Endothelial cell of umbilical vein (primary cell): Measurements from ENCODE around the gene CLDN14. TPM values are rescaled to one million over a fixed set of nuclear protein-coding genes. Genes with fewer than 3 reads are reported as not detected.

Source experiments
- BruUV-seq: library from RNA; stranded (reverse); fragments of 400-500 nt; replicated peaks from 2 replicates; lab custom pipeline; 2021; lab: Mats Ljungman, UMichigan
- CTCF ChIA-PET: fragments of 300-600, 350-600 bp; sonication (Branson Sonifier 250); formaldehyde crosslinking; loops from one replicate; lab custom pipeline; 2021; ENCODE audit warnings: antibody characterized with exemption, inconsistent platforms; lab: Charles Lee
- POLR2A ChIA-PET: fragments of 300-600, 350-600 bp; sonication (Branson Sonifier 250); formaldehyde crosslinking; loops from one replicate; lab custom pipeline; 2021; ENCODE audit warnings: antibody characterized with exemption, inconsistent platforms; lab: Charles Lee
- DNase-seq: peaks from one replicate; pipeline ENCODE4 v3.0.0-alpha.2; 2011; ENCODE audit warnings: low read depth, low spot score
- FAIRE-seq: peaks from 2 replicates; lab custom pipeline; 2011; peaks lifted over from hg19 to GRCh38; lab: Jason Lieb, UNC
- H2AFZ ChIP-seq: 2 replicates; pipeline ENCODE4 v1.6.0; 2012; ENCODE audit warnings: low read depth, low read length, control low read depth, inconsistent platforms
- H3K27ac ChIP-seq: 2 replicates; pipeline ENCODE4 v1.5.1; 2011; ENCODE audit warnings: low read depth, mild to moderate bottlenecking, control low read depth, low read length, moderate library complexity; ENCODE audit not compliant: insufficient read depth
- H3K27me3 ChIP-seq, 2 experiments: 2 replicates each; pipeline versions ENCODE4 v1.6.0 to v1.6.1; 2011; ENCODE audit warnings: low read length in 2 of 2, mixed read lengths in 1 of 2; ENCODE audit not compliant: control insufficient read depth in 2 of 2, insufficient read depth in 2 of 2
- H3K36me3 ChIP-seq, 2 experiments: 2 replicates in 1 of 2; 3 replicates in 1 of 2; pipeline ENCODE4 v1.5.1; 2011; ENCODE audit warnings: low read length in 2 of 2, mild to moderate bottlenecking in 1 of 2, moderate library complexity in 1 of 2; ENCODE audit not compliant: control insufficient read depth in 2 of 2, insufficient read depth in 2 of 2; ENCODE audit errors: extremely low read depth in 1 of 2
- H3K4me1 ChIP-seq: 3 replicates; pipeline ENCODE4 v1.5.1; 2011; ENCODE audit warnings: mild to moderate bottlenecking, low read length; ENCODE audit not compliant: control insufficient read depth, insufficient read depth; ENCODE audit errors: extremely low read depth
- H3K4me2 ChIP-seq: 2 replicates; pipeline ENCODE4 v1.6.1; 2011; ENCODE audit warnings: low read length, control low read depth, mixed read lengths; ENCODE audit not compliant: insufficient read depth
- H3K4me3 ChIP-seq, 3 experiments: fragments of 200-600 bp in 1 of 3; sonication (generic), shearing (Covaris generic) in 1 of 3; replicated peaks in 1 of 3; 2 replicates each; pipeline ENCODE4 v1.5.1; 2011 to 2016; ENCODE audit warnings: control low read depth in 3 of 3, low read length in 3 of 3, mild to moderate bottlenecking in 2 of 3, inconsistent platforms in 1 of 3, low read depth in 1 of 3, moderate library complexity in 1 of 3; ENCODE audit not compliant: insufficient read depth in 1 of 3
- H3K79me2 ChIP-seq: 2 replicates; pipeline ENCODE4 v1.6.0; 2012; ENCODE audit warnings: low read length, inconsistent platforms; ENCODE audit not compliant: control insufficient read depth, insufficient read depth
- H3K9ac ChIP-seq: replicated peaks from 2 replicates; pipeline ENCODE3; 2011; ENCODE audit warnings: low read length, control low read depth; ENCODE audit not compliant: insufficient read depth; ENCODE audit errors: extremely low read depth
- H3K9me1 ChIP-seq: replicated peaks from 3 replicates; pipeline ENCODE4 v1.6.0; 2011; ENCODE audit warnings: mild to moderate bottlenecking, low read length; ENCODE audit not compliant: control insufficient read depth, insufficient read depth; ENCODE audit errors: extremely low read depth
- H3K9me3 ChIP-seq: replicated peaks from 2 replicates; pipeline ENCODE4 v1.5.1; 2012; ENCODE audit warnings: low read length, inconsistent platforms; ENCODE audit not compliant: control insufficient read depth, insufficient read depth
- H4K20me1 ChIP-seq: replicated peaks from 2 replicates; pipeline ENCODE3; 2011; ENCODE audit warnings: mild to moderate bottlenecking, low read length; ENCODE audit not compliant: control insufficient read depth, insufficient read depth; ENCODE audit errors: extremely low read depth
- EZH2 ChIP-seq: IDR thresholded peaks from 2 replicates; pipeline ENCODE4 v1.6.1; 2012; ENCODE audit warnings: borderline replicate concordance, low read depth, mild to moderate bottlenecking, moderate library complexity, low read length, inconsistent platforms; ENCODE audit not compliant: severe bottlenecking
- FOS ChIP-seq: IDR thresholded peaks from 2 replicates; pipeline ENCODE4 v1.6.1; 2011; ENCODE audit warnings: mild to moderate bottlenecking, low read length, moderate library complexity, borderline replicate concordance; ENCODE audit not compliant: insufficient read depth
- GATA2 ChIP-seq: IDR thresholded peaks from 2 replicates; pipeline ENCODE4 v1.7.0; 2011; ENCODE audit warnings: low read depth, mild to moderate bottlenecking, moderate library complexity, mixed read lengths, low read length; ENCODE audit not compliant: insufficient read length, insufficient read depth
- JUN ChIP-seq: IDR thresholded peaks from 2 replicates; pipeline ENCODE4 v1.6.1; 2011; ENCODE audit warnings: borderline replicate concordance, low read depth; ENCODE audit not compliant: insufficient read length, insufficient read depth
- MAX ChIP-seq: IDR thresholded peaks from 2 replicates; pipeline ENCODE4 v1.6.1; 2011; ENCODE audit not compliant: insufficient read depth, insufficient read length
- MYC ChIP-seq: IDR thresholded peaks from one replicate; pipeline ENCODE4 v1.6.1; 2011; ENCODE audit warnings: mild to moderate bottlenecking, low read depth, low read length
- POLR2A ChIP-seq: IDR thresholded peaks from 2 replicates; pipeline ENCODE4 v1.6.1; 2012; ENCODE audit warnings: low read depth, mild to moderate bottlenecking, control low read depth, low read length
- POLR2AphosphoS5 ChIP-seq: IDR thresholded peaks from 2 replicates; pipeline ENCODE4 v1.6.1; 2012; ENCODE audit warnings: low read depth, mild to moderate bottlenecking, control low read depth, low read length, moderate library complexity; ENCODE audit not compliant: insufficient read depth
- dilution Hi-C: fragments of 300-500 bp; cut with MboI; formaldehyde crosslinking; loops from one replicate; pipeline ENCODE4 v1.15.0; 2019; ENCODE audit warnings: low sequenced_read_pairs; ENCODE audit not compliant: extremely low pct_ligation_motif_present
- intact Hi-C: fragments of 100-400 bp; cut with micrococcal nuclease; formaldehyde crosslinking; loops from one replicate; pipeline ENCODE4 v1.10.0; 2022
- polyA plus RNA-seq, 4 experiments: library from polyadenylated mRNA; depleted of rRNA in 3 of 4; stranded (reverse) in 3 of 4; unstranded in 1 of 4; fragments of >200 nt; gene quantifications; 2 replicates each; pipeline versions ENCODE4 v1.2.1 to v1.2.3, GENCODE V29; 2011 to 2012; ENCODE audit warnings: missing spikeins in 1 of 4
- total RNA-seq: library from RNA; stranded (reverse); gene quantifications from 2 replicates; pipeline ENCODE4 v1.2.3, GENCODE V29; 2021
- TF ChIP-seq, protein P1 (sequence below), 2 donors: IDR thresholded peaks; 1 replicate in 1 of 2; 2 replicates in 1 of 2; pipeline ENCODE4 v1.5.1; 2011; ENCODE audit warnings: low read length in 2 of 2, mild to moderate bottlenecking in 2 of 2, moderate library complexity in 2 of 2, control low read depth in 1 of 2, inconsistent platforms in 1 of 2, low read depth in 1 of 2; ENCODE audit not compliant: insufficient read depth in 1 of 2; ENCODE audit errors: extremely low read depth in 1 of 2

The CLDN14 gene
- total and polyA plus RNA-seq, 2 donors (not counting 3 experiments of a cell fraction or from before 2014, with no cell fraction given) = 1.0 to 2.5 TPM

GRCh38 chr21:36528716-36529115 lies 48.8 kb upstream of the CLDN14 start:
- dilution Hi-C loops = no loop called here
- POLR2A ChIA-PET = no interaction called here
- intact Hi-C loops = no loop called here
- no peaks in the 10 kb centered on the region for H4K20me1 ChIP-seq
- H3K36me3 ChIP-seq = no peaks in the 10 kb centered on the region
- DNase-seq = no peak
- H3K4me2 ChIP-seq = no peak overlapping the region
- no peaks in the 10 kb centered on the region for H3K9me1 ChIP-seq
- H2AFZ ChIP-seq = no peak overlapping the region
- CTCF ChIA-PET = no interaction called here
- no peaks in the 10 kb centered on the region for H3K27me3 ChIP-seq
- no peak overlapping the region for H3K4me3 ChIP-seq
- FAIRE-seq = no peak
- TF ChIP-seq, protein P1, sequence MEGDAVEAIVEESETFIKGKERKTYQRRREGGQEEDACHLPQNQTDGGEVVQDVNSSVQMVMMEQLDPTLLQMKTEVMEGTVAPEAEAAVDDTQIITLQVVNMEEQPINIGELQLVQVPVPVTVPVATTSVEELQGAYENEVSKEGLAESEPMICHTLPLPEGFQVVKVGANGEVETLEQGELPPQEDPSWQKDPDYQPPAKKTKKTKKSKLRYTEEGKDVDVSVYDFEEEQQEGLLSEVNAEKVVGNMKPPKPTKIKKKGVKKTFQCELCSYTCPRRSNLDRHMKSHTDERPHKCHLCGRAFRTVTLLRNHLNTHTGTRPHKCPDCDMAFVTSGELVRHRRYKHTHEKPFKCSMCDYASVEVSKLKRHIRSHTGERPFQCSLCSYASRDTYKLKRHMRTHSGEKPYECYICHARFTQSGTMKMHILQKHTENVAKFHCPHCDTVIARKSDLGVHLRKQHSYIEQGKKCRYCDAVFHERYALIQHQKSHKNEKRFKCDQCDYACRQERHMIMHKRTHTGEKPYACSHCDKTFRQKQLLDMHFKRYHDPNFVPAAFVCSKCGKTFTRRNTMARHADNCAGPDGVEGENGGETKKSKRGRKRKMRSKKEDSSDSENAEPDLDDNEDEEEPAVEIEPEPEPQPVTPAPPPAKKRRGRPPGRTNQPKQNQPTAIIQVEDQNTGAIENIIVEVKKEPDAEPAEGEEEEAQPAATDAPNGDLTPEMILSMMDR (IDR thresholded peaks at IDR 0.05; ENCODE audit: extremely low read depth in 1 of 2, insufficient read depth in 1 of 2, low read depth in 1 of 2, low read length in 2 of 2) = no peak
- TF ChIP-seq POLR2AphosphoS5 (no peak), GATA2 (no peak), FOS (no peak), MAX (no peak)
- H3K9ac ChIP-seq = no peak overlapping the region
- no peaks in the 10 kb centered on the region for H3K4me1 ChIP-seq
- no peak overlapping the region for H3K27ac ChIP-seq
- no peaks in the 10 kb centered on the region for H3K9me3 ChIP-seq
- no TSS peak for BruUV-seq
- no peaks in the 10 kb centered on the region for H3K79me2 ChIP-seq

DNA sequence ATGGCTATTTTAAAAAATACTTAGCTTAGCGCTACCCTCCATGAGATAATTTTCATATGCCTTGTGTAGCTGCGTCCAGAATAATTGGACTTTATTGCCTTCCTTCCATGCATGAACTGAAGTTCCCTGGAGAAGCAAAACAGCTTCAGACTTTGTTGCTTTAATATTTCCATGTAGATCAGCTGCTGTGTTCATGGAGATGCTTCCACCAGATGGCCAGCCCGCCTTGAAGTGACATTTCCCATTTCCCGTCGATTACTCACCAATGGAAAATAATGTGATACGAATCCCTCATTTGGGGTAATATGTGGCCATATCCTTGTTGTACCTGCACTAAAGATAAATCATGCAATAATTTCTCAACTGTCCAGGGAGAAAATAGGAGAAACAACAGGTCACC lies 47.4 kb upstream of the CLDN14 start:
- CTCF ChIA-PET = interaction anchor here (1.1 kb wide), 1 partner anchor 103 kb away, joined by 5 read pairs; no protein-coding TSS in a partner anchor
- dilution Hi-C loops = no loop called here

More for the DNA sequence above, 47.4 kb upstream of the CLDN14 start:
- Histone ChIP-seq H3K9me1 (no peaks in the 10 kb centered on the region), H3K9me3 (no peaks in the 10 kb centered on the region), H3K9ac (no peak overlapping the region), H2AFZ (no peak overlapping the region), H3K4me1 (no peaks in the 10 kb centered on the region), H3K27me3 (no peaks in the 10 kb centered on the region), H3K4me2 (no peak overlapping the region), H3K79me2 (no peaks in the 10 kb centered on the region), H3K27ac (no peak overlapping the region), H3K36me3 (no peaks in the 10 kb centered on the region), H3K4me3 (no peak overlapping the region), H4K20me1 (no peaks in the 10 kb centered on the region)
- BruUV-seq = no TSS peak
- POLR2A ChIA-PET = no interaction called here
- intact Hi-C loops = no loop called here
- FAIRE-seq (no peak), DNase-seq (no peak)
- TF ChIP-seq GATA2 (no peak), EZH2 (no peak), JUN (no peak), MYC (no peak), POLR2A (no peak), FOS (no peak), POLR2AphosphoS5 (no peak), MAX (no peak)
- TF ChIP-seq, protein P1 (IDR thresholded peaks at IDR 0.05; ENCODE audit: extremely low read depth in 1 of 2, insufficient read depth in 1 of 2, low read depth in 1 of 2, low read length in 2 of 2) = no peak
